Trophoblast cell (in vitro differentiated cells and primary cell): ENCODE measurements around the gene RAD54L.
"Not testable (repeated sequence)": the region's sequence is repeated elsewhere in the genome, so short reads cannot be mapped to it uniquely, and the experiment has no call there.

Experiments
- DNase-seq, 2 donors: peaks; one replicate each; pipeline ENCODE4 v3.0.0-alpha.2; 2016
- H2AFZ ChIP-seq: 2 replicates; pipeline ENCODE4 v1.6.1; 2013; ENCODE audit warnings: low read length, moderate library complexity, mild to moderate bottlenecking; ENCODE audit not compliant: insufficient read depth, poor library complexity
- H2AK5ac ChIP-seq: 2 replicates; pipeline ENCODE4 v1.6.1; 2013; ENCODE audit warnings: mild to moderate bottlenecking, low read length
- H2BK120ac ChIP-seq: 2 replicates; pipeline ENCODE4 v1.6.1; 2013; ENCODE audit warnings: low read length, mild to moderate bottlenecking, moderate library complexity; ENCODE audit not compliant: insufficient read depth, poor library complexity
- H2BK12ac ChIP-seq: 2 replicates; pipeline ENCODE4 v1.6.1; 2013; ENCODE audit warnings: mild to moderate bottlenecking, low read length, moderate library complexity
- H2BK5ac ChIP-seq: 2 replicates; pipeline ENCODE4 v1.6.1; 2013; ENCODE audit warnings: low read length, low read depth, moderate library complexity, mild to moderate bottlenecking; ENCODE audit not compliant: poor library complexity
- H3K14ac ChIP-seq: 2 replicates; pipeline ENCODE4 v1.6.1; 2013; ENCODE audit warnings: mild to moderate bottlenecking, low read length
- H3K18ac ChIP-seq: 2 replicates; pipeline ENCODE4 v1.6.1; 2013; ENCODE audit warnings: mild to moderate bottlenecking, low read length
- H3K23ac ChIP-seq: 2 replicates; pipeline ENCODE4 v1.6.1; 2013; ENCODE audit warnings: low read length
- H3K27ac ChIP-seq: 2 replicates; pipeline ENCODE4 v1.5.1; 2013; ENCODE audit warnings: low read depth, mild to moderate bottlenecking, inconsistent platforms, low read length, moderate library complexity
- H3K27me3 ChIP-seq: 2 replicates; pipeline ENCODE4 v1.6.1; 2013; ENCODE audit warnings: inconsistent platforms, mild to moderate bottlenecking, low read length, moderate library complexity; ENCODE audit not compliant: insufficient read depth
- H3K36me3 ChIP-seq, 2 experiments: 1 replicate in 1 of 2; 2 replicates in 1 of 2; pipeline ENCODE4 v1.6.1; 2013; ENCODE audit warnings: low read length in 2 of 2, mild to moderate bottlenecking in 2 of 2, moderate library complexity in 1 of 2; ENCODE audit not compliant: insufficient read depth in 2 of 2, control insufficient read depth in 1 of 2
- H3K4ac ChIP-seq: 2 replicates; pipeline ENCODE4 v1.6.1; 2013; ENCODE audit warnings: low read depth, mild to moderate bottlenecking, low read length, moderate library complexity
- H3K4me1 ChIP-seq, 2 experiments: 1 replicate in 1 of 2; 2 replicates in 1 of 2; pipeline ENCODE4 v1.6.1; 2013; ENCODE audit warnings: low read length in 2 of 2, mild to moderate bottlenecking in 2 of 2, moderate library complexity in 1 of 2; ENCODE audit not compliant: insufficient read depth in 2 of 2, control insufficient read depth in 1 of 2
- H3K4me2 ChIP-seq: 2 replicates; pipeline ENCODE4 v1.6.1; 2013; ENCODE audit warnings: inconsistent platforms, mild to moderate bottlenecking, low read length, moderate library complexity
- H3K4me3 ChIP-seq: 2 replicates; pipeline ENCODE4 v1.5.1; 2013; ENCODE audit warnings: mild to moderate bottlenecking, low read depth, low read length, inconsistent platforms
- H3K79me1 ChIP-seq: one replicate; pipeline ENCODE4 v1.6.1; 2013; ENCODE audit warnings: low read length
- H3K79me2 ChIP-seq: 2 replicates; pipeline ENCODE4 v1.6.1; 2013; ENCODE audit warnings: low read length, mild to moderate bottlenecking; ENCODE audit not compliant: control insufficient read depth, insufficient read depth, poor library complexity
- H3K9ac ChIP-seq: 2 replicates; pipeline ENCODE4 v1.6.1; 2013; ENCODE audit warnings: mild to moderate bottlenecking, low read length
- H3K9me3 ChIP-seq: 2 replicates; pipeline ENCODE4 v1.6.1; 2013; ENCODE audit warnings: low read depth, mild to moderate bottlenecking, control low read depth, inconsistent platforms, low read length; ENCODE audit not compliant: insufficient read depth
- H4K12ac ChIP-seq: 2 replicates; pipeline ENCODE4 v1.6.1; 2013; ENCODE audit warnings: low read depth, mild to moderate bottlenecking, low read length, moderate library complexity
- H4K8ac ChIP-seq: 2 replicates; pipeline ENCODE4 v1.6.1; 2013; ENCODE audit warnings: low read depth, mild to moderate bottlenecking, low read length, moderate library complexity
- H4K91ac ChIP-seq: one replicate; pipeline ENCODE4 v1.6.1; 2013; ENCODE audit warnings: low read depth, mild to moderate bottlenecking, low read length, moderate library complexity
- WGBS: extraction: QIAGEN DNeasy Blood & Tissue Kit; methylation state at CpG from one replicate; pipeline ENCODE4 v1.1.7; 2013; ENCODE audit warnings: missing lambda C conversion rate; ENCODE audit not compliant: insufficient read length, insufficient coverage; ENCODE audit errors: extremely low coverage; 5-methylcytosine and 5-hydroxymethylcytosine counted together

The RAD54L gene

DNA sequence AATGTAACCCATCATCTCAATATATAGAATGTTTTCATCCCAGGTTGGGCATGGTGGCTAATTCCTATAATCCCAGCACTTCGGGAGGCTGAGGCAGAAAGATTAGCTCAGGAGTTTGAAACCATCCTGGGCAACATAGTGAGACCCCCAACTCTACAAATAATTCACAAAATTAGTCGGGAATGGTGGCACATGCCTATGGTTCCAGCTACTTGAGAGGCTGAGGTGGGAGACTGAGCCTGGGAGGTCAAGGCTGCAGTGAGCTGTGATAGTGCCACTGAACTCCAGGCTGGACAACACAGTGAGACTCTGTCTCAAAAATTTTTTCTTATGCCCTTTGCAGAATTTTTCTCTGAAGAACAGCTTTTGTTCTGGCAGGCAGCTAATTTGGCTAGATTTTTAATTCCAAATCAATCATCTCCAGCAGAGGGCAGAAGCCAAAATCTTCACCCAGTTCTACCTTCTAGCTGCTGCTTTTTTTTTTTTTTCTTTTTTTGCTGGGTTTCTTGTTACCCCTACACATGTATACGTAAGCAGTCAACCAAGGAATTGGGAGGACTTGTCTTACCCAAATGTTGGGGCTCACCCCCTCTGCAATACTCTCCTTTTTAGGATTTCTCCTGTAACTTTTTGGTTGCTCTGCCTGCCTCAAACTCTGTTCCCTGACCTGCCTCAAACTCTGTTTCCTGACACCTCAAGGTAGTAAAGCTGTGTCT lies 2.7 kb upstream of the RAD54L start:
- H2BK120ac ChIP-seq = no peak overlapping the region
- no peak overlapping the region for H3K18ac ChIP-seq
- H3K4ac ChIP-seq = no peak overlapping the region
- no peak overlapping the region for H3K9ac ChIP-seq
- WGBS = no CpG with 5 or more reads among the region's 3 CpGs
- H2BK5ac ChIP-seq = no peak overlapping the region
- H4K8ac ChIP-seq = no peak overlapping the region
- H2AFZ ChIP-seq = no peak overlapping the region
- H3K79me2 ChIP-seq = peaks cover 4% of the 10 kb centered on the region
- H4K91ac ChIP-seq = no peak overlapping the region
- H3K4me3 ChIP-seq = no peak overlapping the region
- no peak overlapping the region for H2BK12ac ChIP-seq
- H2AK5ac ChIP-seq = no peak overlapping the region
- H4K12ac ChIP-seq = no peak overlapping the region
- peaks cover 2% of the 10 kb centered on the region for H3K9me3 ChIP-seq
- no peaks in the 10 kb centered on the region for H3K27me3 ChIP-seq
- no peak overlapping the region for H3K27ac ChIP-seq
- H3K14ac ChIP-seq = no peak overlapping the region
- peak in 1 of 2 donors; percentile 53 for DNase-seq
- H3K4me2 ChIP-seq = no peak overlapping the region
- peaks cover 4% of the 10 kb centered on the region for H3K79me1 ChIP-seq
- H3K23ac ChIP-seq = no peak overlapping the region
- peaks cover 4 to 14% of the 10 kb centered on the region in 2 experiments for H3K4me1 ChIP-seq
- peaks cover 3 to 6% of the 10 kb centered on the region in 2 experiments for H3K36me3 ChIP-seq

DNA sequence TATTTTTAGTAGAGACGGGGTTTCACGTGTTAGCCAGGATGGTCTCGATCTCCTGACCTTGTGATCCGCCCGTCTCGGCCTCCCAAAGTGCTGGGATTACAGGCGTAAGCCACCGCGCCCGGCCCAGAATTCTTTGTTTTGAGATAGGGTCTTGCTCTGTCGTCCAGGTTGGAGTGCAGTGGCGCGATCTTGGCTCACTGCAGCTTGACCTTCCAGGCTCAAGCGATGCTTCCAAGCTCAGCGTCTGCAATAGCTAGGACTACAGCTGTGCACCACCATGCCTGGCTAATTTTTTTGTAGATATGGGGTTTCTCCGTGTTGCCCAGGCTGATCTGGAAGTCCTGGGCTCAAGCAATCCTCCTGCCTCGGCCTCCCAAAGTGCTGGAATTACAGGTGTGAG lies 1.4 kb upstream of the RAD54L start:
- not testable (repeated sequence) for H3K14ac ChIP-seq, H3K23ac ChIP-seq, H3K27ac ChIP-seq, H2BK12ac ChIP-seq, H3K9me3 ChIP-seq, H4K91ac ChIP-seq, H3K9ac ChIP-seq, H2BK120ac ChIP-seq, H2AK5ac ChIP-seq, H3K79me2 ChIP-seq, H3K4ac ChIP-seq, DNase-seq, H3K4me2 ChIP-seq, H3K79me1 ChIP-seq, H3K27me3 ChIP-seq, H3K18ac ChIP-seq, H3K4me3 ChIP-seq, H2BK5ac ChIP-seq, H2AFZ ChIP-seq
- peaks cover 6 to 11% of the 10 kb centered on the region in 2 experiments for H3K36me3 ChIP-seq
- peaks cover 4 to 14% of the 10 kb centered on the region in 2 experiments for H3K4me1 ChIP-seq
- H4K8ac ChIP-seq = peak overlapping the region; percentile 48
- no CpG with 5 or more reads among the region's 17 CpGs for WGBS
- H4K12ac ChIP-seq = peak overlapping the region; percentile 3

DNA sequence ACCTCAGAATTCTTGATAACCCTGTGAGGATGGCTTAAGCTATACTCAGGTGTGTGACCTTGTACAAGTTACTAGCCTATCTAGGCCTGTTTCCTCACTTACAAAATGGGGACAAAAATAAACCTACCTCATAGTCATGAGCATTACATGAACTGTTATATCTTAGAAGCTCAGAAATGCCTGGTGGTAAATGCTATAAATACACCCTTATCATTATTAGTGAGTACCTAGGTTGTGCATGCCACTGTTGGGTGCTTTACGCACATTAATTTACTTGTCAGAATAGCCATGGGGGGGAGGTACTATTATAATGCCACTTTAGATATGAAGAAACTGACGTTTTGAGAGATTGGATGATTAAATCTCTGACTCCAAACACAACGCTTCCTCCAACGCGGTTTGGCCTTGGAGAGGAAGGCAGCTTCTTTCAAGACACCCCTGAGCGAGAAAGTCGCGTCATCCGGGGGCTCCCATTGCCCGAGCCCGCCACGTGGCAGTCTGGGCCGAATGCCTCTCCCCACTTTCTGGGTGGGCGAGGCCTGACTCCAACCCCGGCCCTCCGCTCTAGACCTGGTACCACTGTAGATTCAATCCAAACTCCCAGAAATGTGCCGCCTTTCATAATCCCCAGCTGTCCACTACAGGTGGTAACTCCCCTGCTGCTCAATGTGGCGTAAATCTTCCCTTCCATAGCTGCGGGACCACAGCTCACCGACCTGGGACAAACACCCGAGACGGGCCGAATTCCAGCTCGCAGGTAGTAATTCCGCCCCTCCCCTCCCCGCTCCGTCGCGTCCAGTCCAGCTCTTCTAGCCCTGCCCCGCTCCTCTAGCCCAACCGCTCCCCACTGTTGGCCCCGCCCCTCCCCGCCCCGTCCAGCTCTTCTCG lies 771 bp upstream of the RAD54L start:
- Histone ChIP-seq H3K4me1 (peaks cover 4 to 14% of the 10 kb centered on the region in 2 experiments), H4K91ac (peak overlapping the region; percentile 56), H3K9me3 (peaks cover 2% of the 10 kb centered on the region), H3K27ac (peak overlapping the region; percentile 35), H2BK5ac (peak overlapping the region; percentile 73), H3K79me1 (peaks cover 4% of the 10 kb centered on the region), H3K4me2 (peak overlapping the region; percentile 83), H4K8ac (peak overlapping the region; percentile 95), H4K12ac (peak overlapping the region; percentile 39), H2BK120ac (peak overlapping the region; percentile 8), H3K27me3 (no peaks in the 10 kb centered on the region), H3K36me3 (peaks cover 6 to 13% of the 10 kb centered on the region in 2 experiments), H2AK5ac (no peak overlapping the region), H2AFZ (peak overlapping the region; percentile 97), H3K9ac (peak overlapping the region; percentile 28), H3K23ac (no peak overlapping the region), H3K18ac (peak overlapping the region; percentile 67), H3K14ac (peak overlapping the region; percentile 83), H2BK12ac (no peak overlapping the region), H3K4me3 (peak overlapping the region; percentile 70), H3K79me2 (peaks cover 4% of the 10 kb centered on the region), H3K4ac (peak overlapping the region; percentile 3)
- DNase-seq = peak; percentile 90 to 91
- no CpG with 5 or more reads among the region's 35 CpGs for WGBS

DNA sequence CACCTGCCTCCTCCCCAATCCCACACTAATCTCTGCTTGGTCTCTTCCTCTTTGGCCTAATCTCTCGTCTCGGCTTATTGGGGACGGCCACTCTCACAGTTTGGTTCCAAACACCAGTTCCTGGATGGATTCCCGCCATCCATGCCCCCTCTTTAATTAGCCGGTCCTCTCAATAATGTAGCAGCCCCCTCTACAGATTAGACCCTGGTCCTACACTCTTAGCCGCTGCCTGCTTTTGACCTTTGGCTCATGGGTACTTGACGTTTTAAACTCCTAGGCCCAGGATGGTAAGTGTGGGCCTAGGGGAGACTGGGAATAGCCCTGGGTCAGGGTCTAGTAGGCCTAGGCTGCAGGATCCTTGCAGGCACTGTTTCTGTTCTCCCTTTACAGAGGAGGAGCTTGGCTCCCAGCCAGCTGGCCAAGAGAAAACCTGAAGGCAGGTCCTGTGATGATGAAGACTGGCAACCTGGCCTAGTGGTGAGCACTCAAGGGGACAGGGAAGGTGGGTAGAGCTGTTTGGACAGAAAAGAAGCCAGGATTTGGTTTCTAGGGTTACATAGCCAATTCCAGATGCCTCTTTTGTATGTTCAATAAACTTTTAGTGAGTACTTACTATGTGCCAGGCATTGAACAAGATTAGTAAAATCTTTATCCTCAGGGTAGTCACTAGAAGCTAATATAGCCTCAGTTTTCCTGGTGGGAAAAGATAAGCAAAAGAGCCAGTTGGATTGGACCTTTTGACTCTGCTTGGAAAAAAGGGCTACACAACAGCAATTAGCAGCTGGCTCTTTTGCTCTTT lies 758 bp downstream of the RAD54L start:
- DNase-seq = no peak
- H3K79me1 ChIP-seq = peaks cover 4% of the 10 kb centered on the region
- H3K9ac ChIP-seq = peak overlapping the region; percentile 86
- peaks cover 2% of the 10 kb centered on the region for H3K9me3 ChIP-seq
- no peak overlapping the region for H2BK120ac ChIP-seq
- peak overlapping the region; percentile 46 for H2AFZ ChIP-seq
- peaks cover 4 to 14% of the 10 kb centered on the region in 2 experiments for H3K4me1 ChIP-seq
- H3K36me3 ChIP-seq = peaks cover 6 to 14% of the 10 kb centered on the region in 2 experiments
- H2BK5ac ChIP-seq = no peak overlapping the region
- no peak overlapping the region for H3K27ac ChIP-seq
- peaks cover 4% of the 10 kb centered on the region for H3K79me2 ChIP-seq
- H3K14ac ChIP-seq = no peak overlapping the region
- no peak overlapping the region for H4K8ac ChIP-seq
- no peak overlapping the region for H2BK12ac ChIP-seq
- no peak overlapping the region for H2AK5ac ChIP-seq
- H4K91ac ChIP-seq = no peak overlapping the region
- peak overlapping the region; percentile 80 for H3K4me3 ChIP-seq
- no CpG with 5 or more reads among the region's 7 CpGs for WGBS
- H3K4ac ChIP-seq = peak overlapping the region; percentile 0
- no peaks in the 10 kb centered on the region for H3K27me3 ChIP-seq
- H3K18ac ChIP-seq = no peak overlapping the region
- peak overlapping the region; percentile 85 for H3K4me2 ChIP-seq
- H4K12ac ChIP-seq = peak overlapping the region; percentile 13
- peak overlapping the region; percentile 86 for H3K23ac ChIP-seq
